Measurements from ENCODE around the gene FAM217B.
"Not testable (repeated sequence)": the region's sequence is repeated elsewhere in the genome, so short reads cannot be mapped to it uniquely, and the experiment has no call there.

Gene FAM217B

GRCh38 chr20:59947376-59947775 lies 7.2 kb downstream of the FAM217B start:
- TF ChIP-seq, protein P1, sequence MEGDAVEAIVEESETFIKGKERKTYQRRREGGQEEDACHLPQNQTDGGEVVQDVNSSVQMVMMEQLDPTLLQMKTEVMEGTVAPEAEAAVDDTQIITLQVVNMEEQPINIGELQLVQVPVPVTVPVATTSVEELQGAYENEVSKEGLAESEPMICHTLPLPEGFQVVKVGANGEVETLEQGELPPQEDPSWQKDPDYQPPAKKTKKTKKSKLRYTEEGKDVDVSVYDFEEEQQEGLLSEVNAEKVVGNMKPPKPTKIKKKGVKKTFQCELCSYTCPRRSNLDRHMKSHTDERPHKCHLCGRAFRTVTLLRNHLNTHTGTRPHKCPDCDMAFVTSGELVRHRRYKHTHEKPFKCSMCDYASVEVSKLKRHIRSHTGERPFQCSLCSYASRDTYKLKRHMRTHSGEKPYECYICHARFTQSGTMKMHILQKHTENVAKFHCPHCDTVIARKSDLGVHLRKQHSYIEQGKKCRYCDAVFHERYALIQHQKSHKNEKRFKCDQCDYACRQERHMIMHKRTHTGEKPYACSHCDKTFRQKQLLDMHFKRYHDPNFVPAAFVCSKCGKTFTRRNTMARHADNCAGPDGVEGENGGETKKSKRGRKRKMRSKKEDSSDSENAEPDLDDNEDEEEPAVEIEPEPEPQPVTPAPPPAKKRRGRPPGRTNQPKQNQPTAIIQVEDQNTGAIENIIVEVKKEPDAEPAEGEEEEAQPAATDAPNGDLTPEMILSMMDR (IDR thresholded peaks at IDR 0.05; ENCODE audit: extremely low read depth, missing control alignments): no peak
- DNase-seq (ENCODE audit: low spot score): no peak

DNA sequence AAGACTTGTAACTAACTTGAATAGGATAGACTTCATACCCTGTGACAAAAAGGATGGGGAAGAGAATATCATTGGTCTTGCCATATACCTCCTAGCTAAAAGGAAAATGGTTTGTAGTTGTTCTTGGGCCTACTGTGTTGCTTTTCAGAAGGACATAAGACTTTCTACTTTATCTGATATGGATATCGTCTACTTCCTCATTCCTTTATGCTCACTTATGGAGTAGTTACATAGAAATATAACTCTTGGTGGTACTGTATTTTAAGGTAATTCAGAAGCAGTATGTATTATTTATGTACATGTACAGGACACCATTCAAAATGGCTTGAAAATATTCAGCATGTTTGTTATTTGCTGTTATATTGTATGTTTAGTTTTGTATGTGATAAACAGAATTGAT lies 8.0 kb downstream of the FAM217B start:
- DNase-seq (ENCODE audit: low spot score): no peak
- TF ChIP-seq, protein P1 (IDR thresholded peaks at IDR 0.05; ENCODE audit: extremely low read depth, missing control alignments): no peak

DNA sequence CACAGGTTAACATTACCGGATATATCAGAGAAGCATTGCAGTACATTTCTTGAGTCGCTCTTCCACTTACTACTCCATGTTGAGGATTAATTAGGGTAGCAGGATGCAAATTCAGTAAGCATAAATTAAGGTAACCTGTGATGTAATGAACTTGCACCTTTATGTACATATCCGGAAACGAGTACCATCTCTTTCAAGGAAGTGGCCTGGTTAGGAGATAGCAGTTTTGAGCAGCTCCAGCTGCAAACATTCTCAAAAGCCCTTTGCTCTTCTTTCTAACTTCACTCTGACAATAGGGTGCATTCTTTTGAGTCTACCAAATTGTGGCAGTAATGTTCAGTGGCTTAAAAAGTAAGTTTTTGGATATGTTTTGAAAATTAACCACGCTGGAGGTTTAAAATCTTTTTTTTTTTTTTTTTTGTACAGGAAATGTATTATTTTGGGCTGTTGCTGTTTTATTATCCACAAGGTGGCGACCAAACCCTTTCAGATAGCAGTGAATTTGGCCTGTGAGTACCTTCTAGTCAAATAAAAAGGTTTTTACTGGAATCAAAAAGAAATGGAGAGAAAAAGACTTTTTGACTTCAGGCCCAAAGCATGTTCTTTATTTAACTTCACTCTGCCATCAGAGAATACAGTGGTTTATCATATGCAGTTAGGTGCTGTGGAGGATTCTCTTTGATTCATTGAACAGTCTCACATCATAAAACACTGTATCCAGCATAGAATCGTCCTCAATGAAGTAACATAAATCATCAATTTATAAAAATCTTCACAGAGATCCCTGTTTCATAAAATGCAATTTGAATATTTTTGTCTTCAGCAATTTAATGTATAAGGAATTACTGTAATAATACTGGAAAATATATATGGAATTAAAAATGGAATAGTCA lies 8.9 kb downstream of the FAM217B start:
- DNase-seq (ENCODE audit: low spot score): no peak
- TF ChIP-seq, protein P1 (IDR thresholded peaks at IDR 0.05; ENCODE audit: extremely low read depth, missing control alignments): peak; percentile 58

- no peak for DNase-seq (ENCODE audit: low spot score)
- TF ChIP-seq, protein P1 (IDR thresholded peaks at IDR 0.05; ENCODE audit: extremely low read depth, missing control alignments): no peak
Measured at GRCh38 chr20:59949911-59950310, 9.7 kb downstream of the FAM217B start.

DNA sequence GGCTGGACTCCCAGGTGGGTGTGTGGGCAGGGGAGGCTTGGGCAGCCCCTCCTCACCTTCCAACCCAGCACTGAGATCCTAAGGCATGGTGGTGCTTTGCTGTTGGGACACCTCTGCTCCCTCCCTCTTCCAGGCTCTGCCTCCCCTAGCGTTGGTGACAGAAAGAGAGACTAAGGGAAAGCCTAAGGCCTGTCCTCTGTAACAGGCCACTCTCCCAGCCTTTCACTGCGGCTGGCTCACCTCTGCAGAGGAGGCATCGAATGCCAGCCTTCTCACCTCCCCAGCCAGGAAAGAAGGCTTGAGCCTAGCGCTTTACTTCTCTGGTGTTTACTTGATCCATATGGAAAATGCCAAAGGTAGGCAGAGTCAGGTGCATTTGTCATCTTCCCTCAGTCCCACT lies 14.5 kb downstream of the FAM217B start:
- DNase-seq (ENCODE audit: low spot score): no peak
- TF ChIP-seq, protein P1 (IDR thresholded peaks at IDR 0.05; ENCODE audit: extremely low read depth, missing control alignments): no peak

- DNase-seq (ENCODE audit: low spot score): no peak
- TF ChIP-seq, protein P1 (IDR thresholded peaks at IDR 0.05; ENCODE audit: extremely low read depth, missing control alignments): no peak
Measured at GRCh38 chr20:59955131-59955796, 15.1 kb downstream of the FAM217B start.

DNA sequence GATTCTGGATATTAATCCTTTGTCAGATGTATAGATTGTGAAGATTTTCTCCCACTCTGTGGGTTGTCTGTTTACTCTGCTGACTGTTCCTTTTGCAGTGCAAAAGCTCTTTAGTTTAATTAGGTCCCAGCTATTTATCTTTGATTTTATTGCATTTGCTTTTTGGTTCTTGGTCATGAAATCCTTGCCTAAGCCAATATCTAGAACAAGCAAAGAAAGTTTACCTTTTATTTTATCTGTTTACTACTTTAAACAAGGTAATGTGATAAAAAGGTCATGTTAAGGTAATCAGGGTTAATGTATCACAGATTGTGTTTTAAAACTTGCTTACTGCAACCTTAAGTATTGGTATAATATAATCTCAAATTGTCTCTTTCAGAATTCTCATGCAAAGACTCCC lies 17.4 kb downstream of the FAM217B start:
- DNase-seq (ENCODE audit: low spot score): not testable (repeated sequence)
